GM21360 (cell line): ENCODE data around the gene CSGALNACT2.
"Not testable (repeated sequence)": the region's sequence is repeated elsewhere in the genome, so short reads cannot be mapped to it uniquely, and the experiment has no call there.

ENCODE experiments used
- ATAC-seq: cut with Tn5 transposase; IDR thresholded peaks from one replicate; pipeline ENCODE4 v1.9.1; 2021; ENCODE audit warnings: mild to moderate bottlenecking, moderate library complexity; ENCODE audit not compliant: unreplicated experiment

Gene CSGALNACT2

DNA sequence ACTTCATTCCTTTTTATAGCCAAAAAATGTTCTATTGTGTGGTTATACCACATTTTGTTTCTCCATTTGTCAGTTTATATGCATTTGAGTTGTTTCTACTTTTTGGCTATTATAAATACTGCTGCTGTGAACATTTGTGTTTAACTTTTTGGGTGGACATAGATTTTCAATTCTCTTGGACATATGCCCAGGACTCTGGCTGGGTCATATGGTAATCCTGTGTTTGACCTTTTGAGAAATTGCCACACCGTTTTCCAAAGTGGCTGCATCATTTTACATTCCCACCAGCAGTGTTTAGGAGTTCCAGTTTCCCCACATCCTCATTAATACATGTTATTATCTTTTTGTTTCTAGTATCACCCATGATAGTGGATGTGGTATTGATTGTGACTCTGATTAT is 39.4 kb downstream of the CSGALNACT2 start:
- no peak for ATAC-seq

DNA sequence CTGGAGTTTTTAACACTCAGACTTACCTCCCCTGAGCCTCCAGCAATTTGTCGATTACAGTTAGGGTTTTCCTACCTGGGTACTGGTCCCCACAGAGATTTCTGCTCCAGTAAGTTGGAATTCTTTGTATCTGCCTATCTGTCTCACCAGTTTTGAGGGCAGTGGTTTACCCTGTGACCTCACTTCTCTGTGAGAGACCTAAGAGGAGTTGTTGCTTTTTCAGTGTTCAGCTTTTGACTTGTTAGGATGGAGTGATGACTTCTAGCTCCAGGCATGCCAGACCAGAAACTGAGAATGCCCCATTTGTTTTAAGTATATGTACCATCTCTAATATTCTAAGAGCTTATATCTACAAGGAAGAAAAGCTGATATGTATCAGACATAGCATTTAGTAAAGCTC is 42.9 kb downstream of the CSGALNACT2 start:
- no peak for ATAC-seq

DNA sequence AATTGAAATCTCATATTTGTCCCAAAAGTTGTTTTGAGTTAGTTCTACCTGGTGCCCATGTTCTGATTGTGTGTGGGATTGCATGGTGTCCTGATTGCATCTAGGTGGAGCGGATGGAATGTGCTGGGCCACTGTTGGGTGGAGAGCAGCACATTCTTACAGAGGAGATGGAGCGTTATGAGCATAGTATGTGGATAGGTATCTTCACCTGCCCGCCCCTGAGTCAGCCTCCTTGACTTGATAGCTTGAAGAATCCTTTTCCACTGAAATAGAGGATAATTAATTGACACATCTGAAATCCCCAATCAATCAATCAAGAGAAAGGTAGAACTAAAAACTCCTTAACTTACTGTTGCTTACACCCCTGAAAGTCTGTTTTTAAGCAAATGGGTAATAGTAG is 45.5 kb downstream of the CSGALNACT2 start:
- not testable (repeated sequence) for ATAC-seq

DNA sequence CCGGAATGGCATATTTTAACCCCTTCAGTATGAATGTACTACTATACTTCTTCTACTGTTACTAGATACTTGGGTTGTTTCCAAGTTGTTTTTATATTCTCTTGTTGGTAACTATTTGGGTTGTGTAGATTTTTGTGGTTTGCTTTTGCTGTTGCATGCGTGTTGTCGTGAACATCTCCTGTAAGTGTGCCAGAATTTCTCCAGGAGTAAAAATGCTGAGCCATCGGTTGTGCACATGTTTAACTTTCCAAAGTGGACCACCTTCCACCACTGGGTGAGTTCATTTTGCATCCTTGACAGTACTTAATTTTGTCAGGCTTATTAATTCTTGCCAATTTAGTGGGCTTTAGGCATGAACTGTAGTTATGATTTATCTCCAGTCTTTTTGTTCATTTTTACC is 47.9 kb downstream of the CSGALNACT2 start:
- no peak for ATAC-seq

DNA sequence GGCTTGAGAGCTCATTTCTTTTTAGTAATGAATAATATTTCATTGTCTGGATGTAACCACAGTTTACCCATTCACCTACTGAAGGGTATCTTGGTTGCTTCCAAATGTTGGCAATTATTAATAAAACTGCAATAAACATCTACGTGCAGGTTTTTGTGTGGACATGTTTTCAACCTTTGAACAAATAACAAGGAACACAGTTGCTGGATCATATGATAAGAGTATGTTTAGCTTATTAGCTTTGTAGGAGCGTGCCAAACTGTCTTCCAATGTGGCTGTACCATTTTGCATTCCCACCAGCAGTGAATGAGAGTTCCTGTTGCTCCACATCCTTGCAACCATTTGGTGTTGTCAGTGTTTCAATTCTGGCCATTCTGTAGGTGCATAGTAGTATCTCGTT is 49.0 kb downstream of the CSGALNACT2 start:
- no peak for ATAC-seq

DNA sequence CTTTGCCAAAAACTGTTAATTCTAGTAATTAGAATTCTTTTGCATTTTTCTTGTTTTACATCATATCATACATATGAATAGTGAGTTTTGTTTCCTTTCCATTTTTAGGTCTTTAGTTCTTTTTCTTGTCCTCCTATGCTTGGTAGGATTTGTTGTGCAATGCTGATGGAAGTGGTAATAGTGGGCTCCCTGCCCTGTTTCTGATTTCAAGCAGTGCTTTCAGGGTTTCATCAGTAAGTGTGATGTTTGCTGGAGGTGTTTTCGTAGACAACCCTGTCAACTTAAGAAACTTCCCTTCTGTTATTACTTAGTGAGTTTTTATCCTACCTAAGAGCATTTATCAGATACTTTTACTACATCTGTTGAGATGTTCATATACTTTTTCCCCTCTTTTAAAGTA is 50.5 kb downstream of the CSGALNACT2 start:
- no peak for ATAC-seq

DNA sequence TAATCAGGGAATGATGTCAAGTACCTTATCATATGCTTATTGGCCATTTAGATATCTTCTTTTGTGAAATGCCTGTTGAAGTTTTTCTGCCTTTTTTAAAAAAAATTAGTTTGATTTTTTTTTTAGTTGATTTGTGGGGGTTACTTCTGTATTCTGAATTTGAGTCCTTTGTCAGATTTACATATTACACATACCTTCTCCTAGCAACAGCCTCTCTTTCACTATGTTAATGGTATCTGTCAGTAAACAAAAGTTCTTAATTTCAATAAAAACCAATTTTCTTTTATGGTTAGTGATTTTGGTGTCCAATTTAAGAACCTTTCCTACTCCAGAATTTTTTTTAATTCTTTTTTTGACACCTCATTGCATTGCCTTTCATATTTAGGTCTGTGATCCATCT is 52.0 kb downstream of the CSGALNACT2 start:
- no peak for ATAC-seq

DNA sequence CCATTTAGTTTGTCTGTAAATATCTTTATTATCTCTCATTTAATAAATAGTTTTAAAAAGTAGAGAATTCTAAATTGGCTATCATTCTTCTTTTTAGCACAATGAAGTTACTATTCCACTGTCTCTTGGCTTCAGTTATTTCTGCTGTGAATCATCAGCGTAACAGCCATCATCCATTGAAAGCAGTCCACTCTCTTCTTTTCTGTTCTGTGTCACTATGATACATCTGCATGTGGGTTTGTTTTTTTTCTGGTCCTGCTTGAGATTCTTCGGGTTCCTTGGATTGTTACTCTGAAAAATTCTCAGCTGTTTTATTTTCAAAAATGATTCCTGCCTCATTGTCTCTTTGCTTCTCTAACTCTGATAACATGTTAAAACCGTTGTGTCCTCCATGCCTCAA is 52.5 kb downstream of the CSGALNACT2 start:
- ATAC-seq = no peak

DNA sequence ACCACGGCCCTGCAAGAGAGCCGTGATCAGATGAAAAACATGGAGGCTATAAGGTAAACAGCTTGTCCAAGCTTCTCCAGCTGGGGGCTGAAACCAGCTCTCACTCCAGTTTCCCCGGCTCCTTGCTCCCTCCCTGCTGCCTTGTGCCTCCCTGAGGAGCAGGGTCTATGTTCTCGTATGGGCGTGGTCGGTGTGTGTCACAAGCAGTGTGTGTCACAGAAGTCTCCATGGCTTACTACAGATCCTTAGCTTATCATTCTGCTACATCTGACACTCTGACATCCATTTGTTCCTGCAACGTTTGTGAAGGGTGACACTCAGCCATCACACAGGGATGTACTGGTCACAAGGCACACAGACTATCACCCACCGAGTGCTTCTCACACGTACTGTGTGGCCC is 54.6 kb downstream of the CSGALNACT2 start:
- no peak for ATAC-seq

DNA sequence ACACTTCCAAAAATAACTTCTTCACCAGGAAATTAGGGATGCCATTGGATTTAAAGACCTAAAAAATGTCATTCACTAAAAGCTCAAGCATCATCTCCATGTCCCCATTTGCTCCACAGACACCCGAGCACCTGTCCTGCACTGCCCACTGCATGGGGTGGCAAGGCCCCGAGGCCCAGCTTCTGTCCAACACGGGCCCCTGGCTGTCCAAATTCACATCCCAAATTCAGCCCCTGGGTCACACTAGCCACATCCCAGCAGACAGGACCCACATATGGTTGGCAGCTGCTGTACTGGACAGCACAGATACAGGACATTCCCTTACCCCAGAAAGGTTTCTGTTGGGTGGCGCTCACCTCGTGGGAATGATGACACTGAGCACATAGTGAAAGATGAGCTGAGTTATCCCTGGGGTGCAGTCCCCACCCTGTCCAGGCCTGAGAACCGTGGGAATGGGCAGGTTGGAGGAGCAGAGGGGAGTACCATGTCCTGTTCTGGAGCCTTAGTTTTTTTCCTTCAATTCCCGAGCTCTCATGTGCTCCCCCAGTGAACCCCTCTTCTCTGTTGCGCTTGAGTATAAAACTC is 55.3 kb downstream of the CSGALNACT2 start:
- ATAC-seq = no peak

DNA sequence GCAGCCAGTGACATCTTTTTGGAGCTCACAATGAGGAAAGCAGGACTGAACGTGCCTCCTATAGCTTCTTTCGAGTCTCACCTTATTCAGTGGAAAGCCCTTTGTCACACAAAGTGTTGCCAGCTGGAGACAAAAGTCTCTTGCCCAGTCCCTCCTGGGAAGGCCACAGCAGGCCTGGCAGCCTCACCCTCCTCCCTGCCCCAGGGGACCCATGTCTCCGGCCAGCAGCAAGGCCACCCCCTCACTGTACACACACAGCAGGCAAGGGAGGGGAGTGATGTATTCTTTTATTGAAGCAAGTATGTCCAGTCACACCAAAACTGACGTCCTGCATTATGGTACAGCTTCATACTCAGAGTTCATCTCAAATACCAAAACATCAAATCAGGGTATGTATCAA is 56.0 kb downstream of the CSGALNACT2 start:
- no peak for ATAC-seq

DNA sequence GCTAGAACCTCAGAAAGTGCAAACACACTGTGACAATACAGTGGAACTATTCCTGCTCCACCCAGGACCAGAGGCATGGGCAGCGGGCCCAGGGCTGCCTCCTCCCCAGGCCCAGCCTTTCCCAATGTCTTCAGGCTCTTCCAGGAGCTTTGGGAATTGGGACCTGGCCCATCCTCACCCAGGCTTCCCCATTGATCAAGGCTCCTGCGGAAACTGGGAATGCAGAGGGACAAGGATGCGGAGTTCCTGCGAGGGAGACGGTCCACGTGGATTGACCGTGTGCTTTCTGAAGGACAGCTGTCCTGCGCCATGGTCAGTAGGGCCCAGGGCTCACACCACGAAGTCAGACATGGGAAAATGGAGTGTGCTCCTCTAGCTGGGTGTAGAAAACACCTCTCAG is 56.6 kb downstream of the CSGALNACT2 start:
- ATAC-seq = no peak

DNA sequence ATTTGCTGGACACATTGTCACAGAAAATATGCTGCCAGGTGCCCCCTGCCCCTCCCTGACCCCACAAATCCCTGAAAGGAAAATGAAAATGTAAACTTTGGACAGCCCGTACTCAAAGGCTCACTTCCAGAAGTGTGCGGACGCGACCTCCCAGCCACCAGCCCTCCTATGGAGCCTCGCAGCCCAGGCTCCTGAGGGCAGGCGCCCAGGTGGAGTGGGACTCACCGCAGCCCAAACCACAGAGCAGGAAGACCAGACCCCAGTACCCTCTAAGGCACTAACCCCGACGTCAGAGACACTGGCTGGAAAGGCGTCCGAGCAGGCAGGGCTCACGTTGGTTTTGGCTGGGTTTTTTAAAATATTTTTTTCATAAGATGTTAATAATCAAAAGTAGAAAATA is 57.3 kb downstream of the CSGALNACT2 start:
- ATAC-seq = no peak

DNA sequence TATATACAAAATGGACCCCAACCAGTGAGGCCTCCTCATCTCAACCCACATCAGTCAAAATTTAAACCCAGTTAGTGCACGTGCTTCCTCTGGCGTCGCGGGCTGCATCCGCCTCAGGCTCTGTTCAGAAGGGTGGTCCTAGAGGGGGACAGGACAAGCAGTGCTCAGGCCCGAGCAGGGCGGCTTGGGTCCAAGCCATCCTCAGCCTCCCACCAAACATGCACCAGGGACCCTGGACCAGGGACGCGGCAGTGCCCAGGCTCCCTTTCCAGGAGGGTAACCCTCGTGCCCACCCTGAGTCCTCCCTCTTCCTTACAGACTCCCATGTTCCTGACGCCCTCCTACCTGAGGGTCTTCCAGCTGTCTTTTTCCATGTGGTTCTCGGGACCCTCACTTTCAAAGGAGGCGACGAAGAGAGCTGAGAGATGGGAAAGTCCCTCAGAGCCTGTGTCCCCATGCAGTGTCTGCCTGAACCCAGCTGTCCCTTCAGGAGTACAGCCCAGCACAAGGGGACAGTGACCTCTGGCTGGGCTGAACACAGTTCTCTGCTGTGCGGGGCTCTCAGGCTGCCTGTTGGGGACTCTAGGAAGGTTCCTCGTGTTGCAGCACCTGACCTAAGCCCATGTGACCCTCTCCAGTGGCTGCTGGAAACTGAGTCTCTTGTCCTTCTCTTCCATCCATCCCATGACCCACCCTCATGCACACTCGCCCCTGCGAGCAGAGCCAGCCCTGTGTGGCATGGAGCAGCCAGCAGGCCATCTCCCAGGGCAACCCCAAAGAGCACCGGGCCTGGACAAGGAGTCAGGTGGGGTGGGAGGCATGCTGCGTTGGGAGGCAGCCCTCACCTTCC is 58.1 kb downstream of the CSGALNACT2 start:
- no peak for ATAC-seq

DNA sequence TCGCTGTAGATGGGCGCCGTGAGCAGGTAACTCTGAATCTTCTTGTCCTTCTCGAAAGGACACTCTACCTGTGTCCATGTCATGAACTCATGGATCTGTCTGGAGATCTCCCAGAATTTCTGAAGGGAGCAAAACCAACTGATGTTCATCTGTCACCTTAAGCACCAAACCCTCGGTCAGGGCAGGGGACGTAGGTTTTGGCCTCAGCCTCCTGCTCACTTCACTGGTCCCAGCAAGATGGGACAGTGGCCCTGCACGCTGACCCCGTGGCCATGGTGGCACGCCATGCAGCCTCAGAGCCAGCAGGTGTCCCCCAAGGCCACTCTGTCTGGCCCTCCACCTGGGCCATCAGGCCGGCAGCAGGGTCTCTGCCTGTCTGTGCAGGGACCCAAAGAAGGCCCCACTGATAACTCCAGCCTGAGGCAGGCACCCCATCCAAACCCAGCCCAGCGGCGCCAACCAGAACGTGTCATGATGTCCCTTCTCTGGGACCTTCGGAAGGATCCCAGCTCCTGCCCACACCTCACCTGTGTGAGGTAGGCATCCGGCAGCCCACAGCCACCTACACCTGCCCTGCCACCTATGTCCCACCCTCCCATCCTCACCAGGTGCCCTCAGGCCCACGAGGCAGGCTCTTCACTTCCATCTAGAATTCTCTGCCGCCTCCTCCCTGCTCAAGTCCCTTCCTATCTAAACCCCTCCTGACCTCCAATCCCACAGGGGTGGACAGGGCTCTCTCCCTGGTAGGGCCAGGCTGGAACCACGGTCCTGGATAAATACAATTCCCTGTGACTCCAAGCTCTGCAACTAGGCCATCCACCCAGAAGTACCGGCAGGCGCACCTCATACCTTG is 59.0 kb downstream of the CSGALNACT2 start:
- no peak for ATAC-seq

DNA sequence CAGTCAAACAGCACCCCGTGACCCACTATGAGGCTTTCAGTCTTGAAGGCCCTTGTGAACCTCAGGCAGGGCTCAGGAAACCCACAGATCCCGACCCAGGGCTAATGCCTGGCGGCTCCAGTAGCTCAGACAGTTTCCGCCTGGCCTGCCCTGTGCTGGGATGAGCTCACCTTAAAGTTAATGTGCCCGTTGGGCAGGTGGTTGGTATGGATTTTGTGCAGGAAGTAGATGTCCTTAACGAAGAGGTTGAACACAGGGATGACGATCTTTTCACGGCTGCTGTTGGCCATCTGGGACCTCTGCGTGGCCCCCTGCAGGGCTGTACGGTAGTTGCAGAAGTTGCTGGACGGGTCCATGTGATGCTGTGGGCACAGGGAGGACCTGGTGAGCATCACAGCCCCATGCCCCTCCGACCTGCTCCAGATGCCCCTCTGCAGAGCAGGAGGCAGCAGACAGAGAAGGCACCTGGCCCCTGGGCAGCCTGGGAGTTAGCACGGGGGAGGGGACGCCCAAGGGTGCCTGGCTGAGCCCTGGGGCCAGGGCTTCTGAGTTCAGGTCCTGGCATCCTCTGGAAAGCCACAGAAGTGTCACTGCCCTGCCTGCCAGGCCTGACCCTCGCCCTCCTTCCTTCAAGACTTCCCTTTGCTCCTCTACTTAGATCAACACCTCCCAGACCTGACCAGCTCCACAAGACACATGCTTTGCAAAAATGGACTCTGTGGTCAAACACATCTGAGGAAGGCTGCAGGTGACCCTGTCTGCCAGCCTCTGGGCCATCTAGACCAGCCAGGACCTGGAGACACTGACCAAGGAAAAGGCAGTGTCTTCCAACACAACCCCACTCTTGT is 59.8 kb downstream of the CSGALNACT2 start:
- no peak for ATAC-seq

DNA sequence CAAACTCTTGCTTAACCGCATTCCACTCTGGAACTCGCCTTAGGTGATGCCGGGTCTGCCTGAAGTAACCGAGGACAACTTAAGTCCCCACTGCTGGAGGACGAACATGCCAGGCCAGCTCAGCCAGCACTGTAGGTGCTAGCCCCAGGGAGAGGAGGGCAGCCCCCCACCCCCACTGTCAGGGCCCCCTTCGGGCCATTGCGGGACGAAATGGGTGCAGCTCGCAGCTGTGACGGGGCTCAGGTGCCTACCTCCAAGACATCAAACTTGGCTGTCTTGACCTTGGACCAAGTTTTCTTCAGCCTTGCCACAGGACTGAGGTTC is 60.4 kb downstream of the CSGALNACT2 start:
- ATAC-seq = no peak

DNA sequence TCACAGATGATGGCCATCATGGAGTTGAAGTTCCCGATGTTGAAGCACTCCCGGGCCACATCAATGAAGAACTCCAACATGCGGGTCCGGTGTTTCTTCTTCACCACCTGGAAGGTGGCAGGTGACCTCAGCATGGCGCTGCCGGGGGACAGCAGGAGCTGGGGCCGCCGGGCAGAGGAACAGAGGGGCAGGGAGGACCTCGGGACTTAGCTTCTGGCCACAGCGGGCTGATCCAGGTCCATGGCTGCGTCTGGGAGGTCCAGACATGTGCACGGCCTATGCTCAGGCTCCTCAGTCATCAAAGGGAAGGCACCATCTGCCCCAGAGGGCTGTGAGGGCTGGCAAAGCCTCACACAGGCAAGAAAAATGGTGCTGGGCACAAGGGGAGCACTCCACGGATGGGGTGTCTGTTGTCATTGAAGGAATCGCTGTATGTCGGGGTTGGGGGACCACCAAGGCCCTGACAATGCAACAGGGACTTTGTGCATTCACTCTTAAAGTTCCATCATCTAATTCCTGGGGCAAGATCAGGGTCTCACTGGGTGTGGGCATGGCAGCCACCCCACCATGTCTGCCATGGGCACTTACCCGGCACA is 60.9 kb downstream of the CSGALNACT2 start:
- ATAC-seq = no peak

DNA sequence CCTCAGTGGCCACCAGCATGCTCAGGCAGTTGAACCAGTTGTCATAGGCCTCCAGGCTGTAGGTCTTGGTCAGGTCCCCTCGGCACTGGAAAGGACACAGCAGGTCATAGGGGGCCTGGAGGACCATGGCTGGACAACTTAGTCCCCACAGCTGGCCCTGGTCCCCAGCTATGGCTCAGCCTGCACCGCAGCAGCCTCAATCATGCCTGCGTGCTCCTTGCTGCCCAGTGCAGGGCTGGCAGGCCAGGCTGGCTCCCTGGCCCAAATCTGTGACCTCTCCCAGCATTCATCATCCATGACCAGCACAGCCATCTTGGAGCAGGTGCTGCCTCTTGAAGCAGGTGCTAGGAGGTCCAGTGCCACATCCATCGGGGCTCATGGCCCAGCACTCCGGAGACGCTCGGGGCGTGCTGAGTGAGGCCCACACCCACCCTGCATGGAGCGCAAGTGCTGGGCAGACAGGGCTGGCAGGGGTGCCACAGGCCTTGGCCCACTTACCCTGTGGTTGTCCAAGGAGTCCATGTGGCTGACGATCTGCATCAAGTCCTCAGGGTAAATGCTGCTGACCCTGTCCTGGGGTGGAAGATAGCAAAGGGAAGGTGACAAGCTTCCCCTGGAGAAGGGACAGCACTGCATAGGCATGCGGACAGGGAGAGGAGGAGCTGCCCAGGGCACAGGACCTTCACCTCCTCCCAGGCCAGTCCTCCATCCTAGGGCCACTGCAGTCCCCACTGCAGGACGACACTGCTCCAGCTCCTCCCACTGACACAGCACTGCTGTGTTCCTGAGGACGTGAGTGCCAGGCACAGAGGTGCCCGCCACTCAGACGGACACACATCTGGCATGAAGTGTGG is 61.7 kb downstream of the CSGALNACT2 start:
- ATAC-seq = no peak
